ENCODE data around the gene ZBTB45.

GRCh38 chr19:58547323-58548312 is 28.0 kb upstream of the ZBTB45 start:
- TF ChIP-seq CTCF (IDR thresholded peaks at IDR 0.05; ENCODE audit: poor library complexity) (no peak), EZH2phosphoT487 (IDR thresholded peaks at IDR 0.05; ENCODE audit: low read depth, severe bottlenecking, unreplicated experiment) (no peak)

Data from hepatocyte (in vitro differentiated cells).